Measurements from ENCODE around the gene CDK6. TPM values are rescaled to one million over a fixed set of nuclear protein-coding genes. Genes with fewer than 3 reads are reported as not detected.
"Not testable (repeated sequence)": the region's sequence is repeated elsewhere in the genome, so short reads cannot be mapped to it uniquely, and the experiment has no call there.

The CDK6 gene
- polyA plus RNA-seq, 1 experiment, result 29.2 TPM

DNA sequence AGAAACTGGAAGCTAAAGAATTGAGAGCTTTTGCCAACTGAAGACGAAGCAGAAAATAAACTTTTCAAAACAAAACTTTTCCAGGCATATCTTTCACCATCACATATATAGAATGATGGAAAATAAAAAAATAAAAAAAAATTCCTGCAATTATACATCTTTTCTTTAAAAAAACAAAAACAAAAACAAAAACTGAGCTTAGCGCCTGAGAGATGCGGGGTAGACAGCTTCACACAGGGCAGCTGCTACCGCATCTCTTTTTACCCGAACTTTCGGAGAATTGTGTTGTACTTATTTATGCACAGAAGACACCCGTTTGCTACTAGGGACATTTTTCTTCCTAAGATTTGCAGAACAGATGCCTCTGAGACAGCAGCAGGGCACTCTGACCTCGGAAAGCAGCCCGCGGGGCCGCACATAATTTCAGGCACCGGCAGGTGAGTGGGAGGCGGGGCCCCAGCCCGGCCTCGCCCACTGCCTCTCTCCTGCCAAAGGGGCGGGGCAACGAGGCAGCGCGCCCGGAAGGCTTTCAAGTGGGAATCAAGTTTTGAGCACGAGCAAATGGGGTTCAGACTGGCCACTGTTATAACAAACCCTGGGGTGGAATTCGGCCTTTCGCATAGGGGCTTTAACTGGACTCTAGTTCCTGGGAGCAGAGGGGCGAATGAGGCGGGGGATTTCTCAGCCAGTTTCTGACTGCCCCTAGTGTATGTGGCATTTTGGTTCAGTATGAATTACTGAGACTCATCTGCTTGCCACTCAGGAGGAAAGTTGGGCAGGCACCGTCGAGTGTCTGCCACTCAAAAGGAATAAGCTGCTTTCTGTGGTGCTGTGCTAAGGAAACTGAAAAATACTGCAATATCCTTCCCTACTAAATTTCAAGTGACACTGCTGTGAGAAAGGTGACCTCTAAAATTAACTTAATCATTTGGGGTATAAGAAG, 227.7 kb downstream of the CDK6 start:
- no peak for DNase-seq (ENCODE audit: low read depth)
- H3K36me3 ChIP-seq (ENCODE audit: control insufficient read depth, insufficient read depth, low read length), result peaks cover 3% of the 10 kb centered on the region; the same call in 1 of the 2 replicates
- no peak for TF ChIP-seq CTCF (IDR thresholded peaks at IDR 0.05; ENCODE audit: insufficient read depth, low read depth, low read length)
- ChIA-PET POLR2A (interaction anchor here (0.6 kb wide), 1 partner anchor 435 kb away, joined by 10 read pairs; no protein-coding TSS in a partner anchor), CTCF (interaction anchor here (1.7 to 1.8 kb wide), 2 partner anchors 13 to 224 kb away, joined by 3 to 4 read pairs; no protein-coding TSS in a partner anchor)
- no peak overlapping the region for H3K4me3 ChIP-seq (ENCODE audit: low read depth, low read length)
- H3K27me3 ChIP-seq (ENCODE audit: control insufficient read depth, insufficient read depth, low read length), result no peaks in the 10 kb centered on the region

DNA sequence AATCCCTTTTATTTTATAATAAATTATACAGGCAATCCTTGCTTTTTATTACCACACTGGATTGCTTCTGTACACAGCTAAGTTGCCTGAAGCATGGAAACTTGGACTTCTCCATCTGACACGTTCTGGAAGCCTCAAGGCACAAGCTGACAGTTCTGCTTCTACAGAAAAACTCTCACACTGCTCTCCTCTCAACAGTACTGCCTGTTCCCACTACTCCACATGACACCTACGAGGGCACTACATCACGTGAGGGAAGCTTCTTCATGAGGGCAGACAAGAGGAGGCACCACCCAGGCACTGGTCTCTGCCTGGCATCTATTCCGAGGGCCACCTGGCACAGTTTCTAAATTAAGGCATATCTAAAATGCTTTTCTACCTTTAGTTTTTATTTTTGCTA, 229.4 kb downstream of the CDK6 start:
- no peak for TF ChIP-seq CTCF (IDR thresholded peaks at IDR 0.05; ENCODE audit: insufficient read depth, low read depth, low read length)
- DNase-seq (ENCODE audit: low read depth), result no peak
- CTCF ChIA-PET, result no interaction called here
- Histone ChIP-seq H3K4me3 (ENCODE audit: low read depth, low read length) (no peak overlapping the region), H3K36me3 (ENCODE audit: control insufficient read depth, insufficient read depth, low read length) (peaks cover 3% of the 10 kb centered on the region; the same call in 1 of the 2 replicates), H3K27me3 (ENCODE audit: control insufficient read depth, insufficient read depth, low read length) (no peaks in the 10 kb centered on the region)
- POLR2A ChIA-PET, result no interaction called here

- POLR2A ChIA-PET; H3K4me3 ChIP-seq (ENCODE audit: low read depth, low read length); DNase-seq (ENCODE audit: low read depth); CTCF ChIA-PET; H3K27me3 ChIP-seq (ENCODE audit: control insufficient read depth, insufficient read depth, low read length); H3K36me3 ChIP-seq (ENCODE audit: control insufficient read depth, insufficient read depth, low read length): not testable (repeated sequence)
Observed at GRCh38 chr7:92604517-92604916, 231.9 kb downstream of the CDK6 start.

GRCh38 chr7:92603089-92603445, 233.3 kb downstream of the CDK6 start:
- POLR2A ChIA-PET, result no interaction called here
- Histone ChIP-seq H3K36me3 (ENCODE audit: control insufficient read depth, insufficient read depth, low read length) (peaks cover 3% of the 10 kb centered on the region; the same call in 1 of the 2 replicates), H3K4me3 (ENCODE audit: low read depth, low read length) (no peak overlapping the region), H3K27me3 (ENCODE audit: control insufficient read depth, insufficient read depth, low read length) (no peaks in the 10 kb centered on the region)
- CTCF ChIA-PET, result interaction anchor here (1.6 to 2.4 kb wide), 2 partner anchors 10 to 13 kb away, joined by 3 to 6 read pairs; no protein-coding TSS in a partner anchor
- TF ChIP-seq CTCF (IDR thresholded peaks at IDR 0.05; ENCODE audit: insufficient read depth, low read depth, low read length), result no peak
- DNase-seq (ENCODE audit: low read depth), result no peak

DNA sequence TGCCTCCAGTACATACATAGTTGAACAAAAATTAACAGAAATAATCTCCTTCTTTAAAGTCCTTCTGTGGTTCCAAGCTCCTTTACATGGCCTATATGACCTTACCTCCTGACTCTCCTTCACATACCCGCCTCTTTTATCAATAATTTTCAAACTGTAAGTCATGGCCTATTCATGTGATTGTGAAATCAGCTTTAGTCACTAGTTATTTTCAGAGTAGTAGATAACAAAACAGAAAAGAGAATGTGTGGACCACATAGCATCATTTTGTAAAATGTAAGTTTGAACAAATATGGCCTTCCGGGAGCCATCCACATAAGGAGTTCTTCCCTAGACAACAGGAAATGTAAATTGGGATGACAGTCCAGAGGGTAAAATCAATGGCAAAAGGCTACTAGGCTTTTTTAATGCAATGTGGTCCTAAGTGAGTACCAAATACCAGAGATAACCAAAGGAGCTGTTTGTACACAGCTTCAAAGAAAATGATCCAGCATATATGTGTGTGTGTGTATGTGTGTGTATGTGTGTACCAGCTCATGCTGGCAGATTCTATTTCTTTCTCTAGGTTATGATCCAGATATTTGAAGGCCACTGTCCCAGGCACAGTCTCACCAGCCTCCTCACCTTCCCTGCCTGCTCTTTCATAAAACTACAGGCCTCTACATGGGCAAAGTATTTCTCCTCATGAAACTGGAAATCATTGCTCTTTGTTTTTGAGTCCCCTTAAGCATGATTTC, 233.9 kb downstream of the CDK6 start:
- Histone ChIP-seq H3K36me3 (ENCODE audit: control insufficient read depth, insufficient read depth, low read length) (peaks cover 3% of the 10 kb centered on the region; the same call in 1 of the 2 replicates), H3K27me3 (ENCODE audit: control insufficient read depth, insufficient read depth, low read length) (no peaks in the 10 kb centered on the region), H3K4me3 (ENCODE audit: low read depth, low read length) (no peak overlapping the region)
- CTCF ChIA-PET, result interaction anchor here (1.0 to 2.4 kb wide), 3 partner anchors 10 to 13 kb away, joined by 3 to 6 read pairs (median 3); no protein-coding TSS in a partner anchor
- POLR2A ChIA-PET, result no interaction called here
- no peak for TF ChIP-seq CTCF (IDR thresholded peaks at IDR 0.05; ENCODE audit: insufficient read depth, low read depth, low read length)
- no peak for DNase-seq (ENCODE audit: low read depth)

Data from BJ (cell line).